ENCODE measurements around the gene KAZALD1.

Gene KAZALD1

GRCh38 chr10:101016814-101017213, 45.0 kb upstream of the KAZALD1 start:
- no peaks in the 10 kb centered on the region for H3K9me3 ChIP-seq (ENCODE audit: control insufficient read depth, insufficient read depth, low read depth, low read length)
- peaks cover 2% of the 10 kb centered on the region; the same call in 1 of the 2 replicates for H3K4me1 ChIP-seq (ENCODE audit: control insufficient read depth, insufficient read depth, low read length)
- H3K36me3 ChIP-seq (ENCODE audit: control insufficient read depth in 2 of 2, insufficient read depth in 1 of 2, low read length in 2 of 2), result no peaks in the 10 kb centered on the region
- ChIA-PET CTCF (interaction anchor here (0.6 to 7.2 kb wide), 16 partner anchors 13 to 354 kb away, joined by 3 to 274 read pairs (median 4); partner anchors contain the start of genes KAZALD1, LZTS2, MRPL43 and PDZD7), POLR2A (interaction anchor here (0.5 to 1.4 kb wide), 3 partner anchors 10 to 37 kb away, joined by 3 to 8 read pairs (median 4); no protein-coding TSS in a partner anchor)
- TF ChIP-seq ZNF362 (tag by site-specific recombination; IDR thresholded peaks at IDR 0.05) (no peak), ZBTB8A (tag by site-specific recombination; IDR thresholded peaks at IDR 0.05) (no peak), AEBP2 (tag by site-specific recombination; IDR thresholded peaks at IDR 0.05; ENCODE audit: borderline replicate concordance) (no peak), PBX3 (CRISPR knock-in tag; IDR thresholded peaks at IDR 0.05) (no peak), SP2 (tag by site-specific recombination; IDR thresholded peaks at IDR 0.05) (no peak), ZNF146 (tag by site-specific recombination; IDR thresholded peaks at IDR 0.05) (no peak), IKZF3 (tag by site-specific recombination; IDR thresholded peaks at IDR 0.05) (no peak), PRDM1 (tag by site-specific recombination; IDR thresholded peaks at IDR 0.05) (no peak), ZFP3 (tag by site-specific recombination; IDR thresholded peaks at IDR 0.05; ENCODE audit: low read depth) (no peak), ZNF549 (tag by site-specific recombination; IDR thresholded peaks at IDR 0.05) (no peak), TSHZ1 (tag by site-specific recombination; IDR thresholded peaks at IDR 0.05; ENCODE audit: borderline replicate concordance) (no peak)
- no peak overlapping the region for H3K4me3 ChIP-seq (ENCODE audit: low read depth, low read length)
- H3K27ac ChIP-seq (ENCODE audit: extremely low read depth, low read depth, low read length), result no peak overlapping the region

GRCh38 chr10:101018118-101018599, 43.6 kb upstream of the KAZALD1 start:
- H3K4me3 ChIP-seq (ENCODE audit: low read depth, low read length), result no peak overlapping the region
- H3K9me3 ChIP-seq (ENCODE audit: control insufficient read depth, insufficient read depth, low read depth, low read length), result no peaks in the 10 kb centered on the region
- H3K36me3 ChIP-seq (ENCODE audit: control insufficient read depth in 2 of 2, insufficient read depth in 1 of 2, low read length in 2 of 2), result no peaks in the 10 kb centered on the region
- H3K4me1 ChIP-seq (ENCODE audit: control insufficient read depth, insufficient read depth, low read length), result peaks cover under 1% of the 10 kb centered on the region; the same call in 1 of the 2 replicates
- ChIA-PET CTCF (interaction anchor here (0.6 to 7.2 kb wide), 24 partner anchors 10 to 1624 kb away, joined by 3 to 274 read pairs (median 6); partner anchors contain the start of genes KAZALD1, LZTS2, MRPL43 and PDZD7), POLR2A (interaction anchor here (0.6 to 1.7 kb wide), 5 partner anchors 11 to 49 kb away, joined by 3 to 6 read pairs (median 3); no protein-coding TSS in a partner anchor)
- H3K27ac ChIP-seq (ENCODE audit: extremely low read depth, low read depth, low read length), result no peak overlapping the region
- TF ChIP-seq ZNF138 (tag by site-specific recombination; IDR thresholded peaks at IDR 0.05; ENCODE audit: borderline replicate concordance) (no peak), ZBTB21 (tag by site-specific recombination; IDR thresholded peaks at IDR 0.05) (no peak), EGR2 (tag by site-specific recombination; IDR thresholded peaks at IDR 0.05; ENCODE audit: low read depth) (no peak), ZNF747 (tag by site-specific recombination; IDR thresholded peaks at IDR 0.05) (no peak), ZBTB1 (tag by site-specific recombination; IDR thresholded peaks at IDR 0.05) (no peak), ZNF529 (tag by site-specific recombination; IDR thresholded peaks at IDR 0.05; ENCODE audit: insufficient replicate concordance) (no peak), ZNF202 (tag by site-specific recombination; IDR thresholded peaks at IDR 0.05; ENCODE audit: borderline replicate concordance) (no peak), ZNF776 (tag by site-specific recombination; IDR thresholded peaks at IDR 0.05; ENCODE audit: borderline replicate concordance) (no peak), ZNF660 (tag by site-specific recombination; IDR thresholded peaks at IDR 0.05) (no peak), ZNF571 (tag by site-specific recombination; IDR thresholded peaks at IDR 0.05) (no peak), ZNF26 (tag by site-specific recombination; IDR thresholded peaks at IDR 0.05) (no peak)

Measured in HEK293 (cell line).